Ishikawa (cell line): Measurements from ENCODE around the gene HLCS.

Source experiments
- CEBPB ChIP-seq: IDR thresholded peaks from 2 replicates; pipeline ENCODE4 v1.6.1; 2012
- CREB1 ChIP-seq: IDR thresholded peaks from 2 replicates; pipeline ENCODE4 v1.6.1; 2012; ENCODE audit warnings: low read depth
- EGR1 ChIP-seq: IDR thresholded peaks from 2 replicates; pipeline ENCODE4 v1.6.1; 2012
- EP300 ChIP-seq: IDR thresholded peaks from 2 replicates; pipeline ENCODE4 v1.6.1; 2012; ENCODE audit warnings: borderline replicate concordance
- FOXM1 ChIP-seq: IDR thresholded peaks from 2 replicates; pipeline ENCODE4 v1.6.1; 2012; ENCODE audit warnings: low read depth, borderline replicate concordance
- MAX ChIP-seq: IDR thresholded peaks from 2 replicates; pipeline ENCODE4 v1.6.1; 2012
- NFIC ChIP-seq: IDR thresholded peaks from 2 replicates; pipeline ENCODE4 v1.6.1; 2012
- RAD21 ChIP-seq: IDR thresholded peaks from 2 replicates; pipeline ENCODE4 v1.6.1; 2012; ENCODE audit warnings: low read depth
- REST ChIP-seq: IDR thresholded peaks from 2 replicates; pipeline ENCODE4 v1.6.1; 2012; ENCODE audit warnings: low read depth, mild to moderate bottlenecking
- TAF1 ChIP-seq: IDR thresholded peaks from 2 replicates; pipeline ENCODE4 v1.6.1; 2012; ENCODE audit warnings: low read depth, mild to moderate bottlenecking
- TCF12 ChIP-seq: IDR thresholded peaks from 2 replicates; pipeline ENCODE4 v1.6.1; 2012; ENCODE audit warnings: low read depth
- TEAD4 ChIP-seq: IDR thresholded peaks from 2 replicates; pipeline ENCODE4 v1.6.1; 2012
- USF1 ChIP-seq: IDR thresholded peaks from 2 replicates; pipeline ENCODE4 v1.6.1; 2012
- YY1 ChIP-seq: IDR thresholded peaks from 2 replicates; pipeline ENCODE4 v1.6.1; 2012; ENCODE audit warnings: low read depth
- ZBTB7A ChIP-seq: IDR thresholded peaks from 2 replicates; pipeline ENCODE4 v1.6.1; 2012; ENCODE audit warnings: low read depth

HLCS gene

GRCh38 chr21:36821032-36821299 lies 145.5 kb downstream of the HLCS start:
- TF ChIP-seq TAF1 (no peak), NFIC (no peak), TCF12 (no peak), MAX (no peak), REST (no peak), YY1 (no peak)

- TF ChIP-seq MAX: no peak
- TF ChIP-seq CEBPB: no peak
- TF ChIP-seq USF1: no peak
- no peak for TF ChIP-seq ZBTB7A
- TF ChIP-seq TAF1: no peak
- TF ChIP-seq EGR1: no peak
Measured at GRCh38 chr21:36820176-36821031, 146.1 kb downstream of the HLCS start.

GRCh38 chr21:36817732-36818450 lies 148.6 kb downstream of the HLCS start:
- no peak for TF ChIP-seq MAX
- TF ChIP-seq TAF1: no peak
- TF ChIP-seq TCF12: no peak
- no peak for TF ChIP-seq YY1
- TF ChIP-seq CREB1: no peak
- TF ChIP-seq EP300: no peak
- TF ChIP-seq ZBTB7A: no peak
- TF ChIP-seq EGR1: no peak
- no peak for TF ChIP-seq RAD21
- TF ChIP-seq USF1: no peak
- no peak for TF ChIP-seq TEAD4
- TF ChIP-seq REST: no peak
- TF ChIP-seq CEBPB: no peak
- TF ChIP-seq NFIC: no peak
- TF ChIP-seq FOXM1: no peak

GRCh38 chr21:36816561-36817130 lies 149.8 kb downstream of the HLCS start:
- TF ChIP-seq ZBTB7A (no peak), TEAD4 (no peak), MAX (no peak), NFIC (no peak), EGR1 (no peak), USF1 (no peak), FOXM1 (no peak), TAF1 (no peak), TCF12 (no peak), EP300 (no peak), REST (no peak)
